ENCODE data around the gene PDSS2. TPM values are rescaled to one million over a fixed set of nuclear protein-coding genes. Genes with fewer than 3 reads are reported as not detected.

Gene PDSS2
- total RNA-seq, 1 experiment from 2014 or later: 17.7 TPM

GRCh38 chr6:107205058-107205998 is 254.0 kb downstream of the PDSS2 start:
- Histone ChIP-seq H3K4me1 (ENCODE audit: control insufficient read depth, insufficient read depth, low read length) (no peaks in the 10 kb centered on the region), H3K4me3 (ENCODE audit: low read depth in 2 of 2, low read length in 2 of 2) (no peak overlapping the region), H3K27me3 (ENCODE audit: control insufficient read depth, insufficient read depth, low read length) (no peaks in the 10 kb centered on the region), H3K27ac (ENCODE audit: low read length) (no peak overlapping the region), H3K9me3 (ENCODE audit: control insufficient read depth, insufficient read depth, low read depth, low read length) (no peaks in the 10 kb centered on the region), H3K36me3 (ENCODE audit: control insufficient read depth, insufficient read depth, low read length) (no peaks in the 10 kb centered on the region)
- POLR2A ChIA-PET: interaction anchor here (0.6 kb wide), 1 partner anchor 883 kb away, joined by 3 read pairs; no protein-coding TSS in a partner anchor
- intact Hi-C loops (cut with micrococcal nuclease; ENCODE audit: unreplicated experiment): no loop called here
- CTCF ChIA-PET: no interaction called here
- in situ Hi-C loops (cut with HindIII; ENCODE audit: low pct_unique_long_range_greater_than_20kb, low sequenced_read_pairs): no loop called here
- no peak for TF ChIP-seq REST (IDR thresholded peaks at IDR 0.05; ENCODE audit: insufficient read depth in 1 of 2, low read depth in 2 of 2, low read length in 1 of 2)
- TF ChIP-seq CTCF (IDR thresholded peaks at IDR 0.05): no peak
- TF ChIP-seq TCF7L2 (IDR thresholded peaks at IDR 0.05; ENCODE audit: low read depth, low read length): no peak
- no peak for TF ChIP-seq SIN3A (IDR thresholded peaks at IDR 0.05; ENCODE audit: borderline replicate concordance, insufficient read depth, low read depth, low read length)
- TF ChIP-seq POLR2AphosphoS5 (IDR thresholded peaks at IDR 0.05; ENCODE audit: low read depth, low read length): no peak
- DNase-seq (ENCODE audit: low read depth, low spot score): no peak
- no TSS peak for BruUV-seq (replicated peaks)
- no peak for ATAC-seq

- in situ Hi-C loops (cut with HindIII; ENCODE audit: low pct_unique_long_range_greater_than_20kb, low sequenced_read_pairs) (no loop called here), intact Hi-C loops (cut with micrococcal nuclease; ENCODE audit: unreplicated experiment) (no loop called here)
- no peak for DNase-seq (ENCODE audit: low read depth, low spot score)
- H3K36me3 ChIP-seq (ENCODE audit: control insufficient read depth, insufficient read depth, low read length): no peaks in the 10 kb centered on the region
- TF ChIP-seq SIN3A (IDR thresholded peaks at IDR 0.05; ENCODE audit: borderline replicate concordance, insufficient read depth, low read depth, low read length) (no peak), REST (IDR thresholded peaks at IDR 0.05; ENCODE audit: insufficient read depth in 1 of 2, low read depth in 2 of 2, low read length in 1 of 2) (no peak), CTCF (IDR thresholded peaks at IDR 0.05) (no peak), TCF7L2 (IDR thresholded peaks at IDR 0.05; ENCODE audit: low read depth, low read length) (no peak), POLR2AphosphoS5 (IDR thresholded peaks at IDR 0.05; ENCODE audit: low read depth, low read length) (no peak)
- H3K27ac ChIP-seq (ENCODE audit: low read length): no peak overlapping the region
- H3K9me3 ChIP-seq (ENCODE audit: control insufficient read depth, insufficient read depth, low read depth, low read length): no peaks in the 10 kb centered on the region
- H3K27me3 ChIP-seq (ENCODE audit: control insufficient read depth, insufficient read depth, low read length): no peaks in the 10 kb centered on the region
- CTCF ChIA-PET: no interaction called here
- no peak overlapping the region for H3K4me3 ChIP-seq (ENCODE audit: low read depth in 2 of 2, low read length in 2 of 2)
- BruUV-seq (replicated peaks): no TSS peak
- no peaks in the 10 kb centered on the region for H3K4me1 ChIP-seq (ENCODE audit: control insufficient read depth, insufficient read depth, low read length)
- ATAC-seq: no peak
- POLR2A ChIA-PET: no interaction called here
Measured at GRCh38 chr6:107202876-107203468, 256.4 kb downstream of the PDSS2 start.

Measured in Panc1 (cell line).